ENCODE measurements around the gene SCGB1A1.
"Not testable (repeated sequence)": the region's sequence is repeated elsewhere in the genome, so short reads cannot be mapped to it uniquely, and the experiment has no call there.

SCGB1A1 gene

GRCh38 chr11:62418733-62419132 is at the start of gene SCGB1A1:
SCGB1A1 (plus strand) TSS chr11:62419033; CDS start chr11:62419096, 63 bp downstream.
- DNase-seq = no peak

GRCh38 chr11:62370743-62371440 is 47.9 kb upstream of the SCGB1A1 start:
- DNase-seq = peak; percentile 36

- no peak for DNase-seq
Measured at GRCh38 chr11:62372871-62373270, 46.0 kb upstream of the SCGB1A1 start.

- DNase-seq = no peak
Measured at GRCh38 chr11:62373464-62374119, 45.2 kb upstream of the SCGB1A1 start.

GRCh38 chr11:62374801-62375200 is 44.0 kb upstream of the SCGB1A1 start:
- no peak for DNase-seq

- DNase-seq = not testable (repeated sequence)
Measured at GRCh38 chr11:62378459-62379063, 40.3 kb upstream of the SCGB1A1 start.

GRCh38 chr11:62379586-62379985 is 39.2 kb upstream of the SCGB1A1 start:
- not testable (repeated sequence) for DNase-seq

GRCh38 chr11:62380821-62381245 is 38.0 kb upstream of the SCGB1A1 start:
- not testable (repeated sequence) for DNase-seq

GRCh38 chr11:62383822-62384221 is 35.0 kb upstream of the SCGB1A1 start:
- DNase-seq = no peak

- not testable (repeated sequence) for DNase-seq
Measured at GRCh38 chr11:62386083-62386482, 32.8 kb upstream of the SCGB1A1 start.

- DNase-seq = no peak
Measured at GRCh38 chr11:62387381-62387780, 31.5 kb upstream of the SCGB1A1 start.

GRCh38 chr11:62388999-62389398 is 29.8 kb upstream of the SCGB1A1 start:
- no peak for DNase-seq

GRCh38 chr11:62390237-62390636 is 28.6 kb upstream of the SCGB1A1 start:
- no peak for DNase-seq

- no peak for DNase-seq
Measured at GRCh38 chr11:62390722-62391121, 28.1 kb upstream of the SCGB1A1 start.

GRCh38 chr11:62391642-62392425 is 27.0 kb upstream of the SCGB1A1 start:
- DNase-seq = no peak

GRCh38 chr11:62392506-62392905 is 26.3 kb upstream of the SCGB1A1 start:
- no peak for DNase-seq

GRCh38 chr11:62393061-62393611 is 25.7 kb upstream of the SCGB1A1 start:
- no peak for DNase-seq

- no peak for DNase-seq
Measured at GRCh38 chr11:62393735-62394134, 25.1 kb upstream of the SCGB1A1 start.

GRCh38 chr11:62394825-62395538 is 23.9 kb upstream of the SCGB1A1 start:
- DNase-seq = peak; percentile 29

- no peak for DNase-seq
Measured at GRCh38 chr11:62395885-62396551, 22.8 kb upstream of the SCGB1A1 start.
